Measurements from ENCODE around the gene OLFM1.
"Not testable (repeated sequence)": the region's sequence is repeated elsewhere in the genome, so short reads cannot be mapped to it uniquely, and the experiment has no call there.

The OLFM1 gene

DNA sequence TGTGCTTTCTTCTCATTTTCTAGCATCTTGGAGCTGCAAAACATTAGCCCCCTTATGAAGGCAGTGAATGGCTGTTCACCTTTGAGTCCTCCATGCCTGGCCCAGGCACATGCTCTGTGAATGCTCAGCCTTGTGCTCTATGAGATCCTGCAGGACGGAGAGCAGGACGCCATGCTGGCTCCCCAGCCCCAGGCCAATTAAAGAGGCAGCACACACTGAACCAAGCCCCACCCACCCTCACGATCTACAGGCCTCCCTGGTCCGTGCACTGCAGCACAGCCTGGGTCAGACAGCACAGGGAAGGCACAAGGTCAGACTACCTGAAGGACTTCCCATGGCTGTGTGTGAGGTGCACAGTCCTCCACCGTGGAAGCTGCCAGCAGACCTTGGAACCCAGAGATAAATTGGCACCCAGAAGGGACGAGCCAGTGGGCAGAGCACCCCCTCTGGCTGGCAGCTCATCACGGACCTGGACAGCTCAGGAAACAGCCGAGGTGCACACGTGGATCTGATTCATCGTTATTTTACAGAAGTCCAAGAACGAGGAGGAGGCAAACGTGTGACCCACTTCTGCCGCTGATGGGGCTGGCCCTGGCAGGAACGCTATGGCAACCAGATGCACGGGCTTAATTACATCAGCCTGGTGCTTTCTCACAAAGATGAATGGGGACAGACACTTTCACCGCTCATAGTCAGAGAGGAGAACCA lies 59.5 kb downstream of the OLFM1 start:
- Histone ChIP-seq H3K4me3 (ENCODE audit: low read length in 2 of 2) (no peak overlapping the region), H3K27me3 (ENCODE audit: control insufficient read depth in 1 of 2, insufficient read depth in 2 of 2, low read length in 2 of 2) (peaks cover 5 to 24% of the 10 kb centered on the region in 2 donors)

DNA sequence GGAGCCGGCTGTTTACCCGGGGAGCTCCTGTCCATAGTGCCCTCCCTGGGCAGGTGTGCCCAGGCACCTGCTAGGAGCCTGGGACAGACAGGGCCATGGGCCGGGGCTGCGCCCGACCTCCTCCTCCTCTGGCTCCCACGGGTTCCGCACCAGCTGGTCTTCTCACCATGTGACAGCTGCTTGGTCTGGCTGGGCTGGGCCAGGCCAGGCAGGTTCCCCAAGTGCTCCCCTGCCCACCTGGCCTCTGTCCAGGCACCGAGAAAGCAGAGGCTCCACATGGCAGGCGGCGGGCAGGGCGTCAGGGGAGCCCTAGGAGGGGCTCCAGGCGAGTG lies 60.0 kb downstream of the OLFM1 start:
- Histone ChIP-seq H3K27ac (ENCODE audit: low read length) (no peak overlapping the region), H3K9ac (ENCODE audit: low read length in 2 of 2) (no peak overlapping the region), H3K27me3 (ENCODE audit: control insufficient read depth in 1 of 2, insufficient read depth in 2 of 2, low read length in 2 of 2) (peaks cover 9 to 23% of the 10 kb centered on the region in 2 donors), H3K4me3 (ENCODE audit: low read length in 2 of 2) (no peak overlapping the region), H3K9me3 (ENCODE audit: control insufficient read depth in 2 of 2, low read length in 2 of 2) (peaks cover 0 to 3% of the 10 kb centered on the region in 2 donors), H3K4me1 (ENCODE audit: control insufficient read depth, insufficient read depth, low read length) (no peaks in the 10 kb centered on the region), H3K36me3 (ENCODE audit: control insufficient read depth in 2 of 2, insufficient read depth in 2 of 2, low read length in 2 of 2) (no peaks in the 10 kb centered on the region)

More for the DNA sequence above, 59.5 kb downstream of the OLFM1 start:
- H3K36me3 ChIP-seq (ENCODE audit: control insufficient read depth in 2 of 2, insufficient read depth in 2 of 2, low read length in 2 of 2) = no peaks in the 10 kb centered on the region
- no peak overlapping the region for H3K27ac ChIP-seq (ENCODE audit: low read length)
- no peaks in the 10 kb centered on the region for H3K4me1 ChIP-seq (ENCODE audit: control insufficient read depth, insufficient read depth, low read length)
- no peak overlapping the region for H3K9ac ChIP-seq (ENCODE audit: low read length in 2 of 2)
- H3K9me3 ChIP-seq (ENCODE audit: control insufficient read depth in 2 of 2, low read length in 2 of 2) = peaks cover 0 to 3% of the 10 kb centered on the region in 2 donors

DNA sequence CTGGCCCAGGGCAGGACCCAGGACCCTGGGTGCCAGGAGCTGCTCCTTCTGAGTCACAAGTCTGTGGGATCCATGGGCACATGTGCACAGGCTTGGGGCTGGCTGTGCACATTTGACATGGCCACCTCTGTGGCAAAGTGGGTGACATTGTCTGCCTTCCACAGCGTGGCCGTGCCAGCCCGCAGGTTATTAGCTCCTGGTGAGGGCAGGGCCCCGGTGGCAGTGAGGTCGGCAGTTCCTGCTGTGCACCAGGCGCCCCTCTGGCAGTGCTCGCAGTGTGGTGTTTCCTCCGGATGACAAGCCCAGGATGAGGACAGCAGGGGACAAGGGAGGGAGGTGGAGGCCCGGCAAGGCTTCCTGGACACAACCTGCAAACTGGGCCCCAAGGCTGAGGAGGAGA lies 60.5 kb downstream of the OLFM1 start:
- Histone ChIP-seq H3K9ac (ENCODE audit: low read length in 2 of 2) (no peak overlapping the region), H3K27ac (ENCODE audit: low read length) (no peak overlapping the region), H3K4me3 (ENCODE audit: low read length in 2 of 2) (no peak overlapping the region), H3K27me3 (ENCODE audit: control insufficient read depth in 1 of 2, insufficient read depth in 2 of 2, low read length in 2 of 2) (peaks cover 10 to 26% of the 10 kb centered on the region in 2 donors), H3K36me3 (ENCODE audit: control insufficient read depth in 2 of 2, insufficient read depth in 2 of 2, low read length in 2 of 2) (no peaks in the 10 kb centered on the region), H3K4me1 (ENCODE audit: control insufficient read depth, insufficient read depth, low read length) (no peaks in the 10 kb centered on the region), H3K9me3 (ENCODE audit: control insufficient read depth in 2 of 2, low read length in 2 of 2) (peaks cover 0 to 3% of the 10 kb centered on the region in 2 donors)

DNA sequence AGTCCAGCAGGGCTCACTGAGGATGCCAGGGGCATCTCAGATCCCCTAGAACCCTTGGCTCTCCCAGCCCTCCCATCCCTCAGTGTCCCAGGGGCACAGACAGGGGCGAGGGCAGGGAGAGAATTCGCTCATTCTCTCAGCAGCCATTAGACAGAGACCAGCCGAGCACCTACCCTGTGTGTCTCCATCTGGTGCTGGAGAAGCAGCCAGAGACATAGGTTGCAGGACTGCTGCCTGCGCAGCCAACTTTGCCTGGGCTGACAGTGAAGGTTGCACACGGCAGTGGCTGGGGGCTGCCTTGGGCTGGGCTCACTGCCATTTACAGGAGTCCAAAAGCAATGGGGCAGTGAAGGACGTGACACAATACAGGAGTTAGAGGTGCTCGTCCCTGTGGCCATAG lies 60.9 kb downstream of the OLFM1 start:
- H3K36me3 ChIP-seq (ENCODE audit: control insufficient read depth in 2 of 2, insufficient read depth in 2 of 2, low read length in 2 of 2) = no peaks in the 10 kb centered on the region
- no peak overlapping the region for H3K4me3 ChIP-seq (ENCODE audit: low read length in 2 of 2)
- H3K27me3 ChIP-seq (ENCODE audit: control insufficient read depth in 1 of 2, insufficient read depth in 2 of 2, low read length in 2 of 2) = peaks cover 12 to 22% of the 10 kb centered on the region in 2 donors
- H3K4me1 ChIP-seq (ENCODE audit: control insufficient read depth, insufficient read depth, low read length) = no peaks in the 10 kb centered on the region
- H3K9me3 ChIP-seq (ENCODE audit: control insufficient read depth in 2 of 2, low read length in 2 of 2) = peaks cover 0 to 3% of the 10 kb centered on the region in 2 donors
- no peak overlapping the region for H3K9ac ChIP-seq (ENCODE audit: low read length in 2 of 2)
- H3K27ac ChIP-seq (ENCODE audit: low read length) = no peak overlapping the region

GRCh38 chr9:135149901-135150300 lies 62.4 kb downstream of the OLFM1 start:
- peaks cover 16 to 28% of the 10 kb centered on the region in 2 donors for H3K27me3 ChIP-seq (ENCODE audit: control insufficient read depth in 1 of 2, insufficient read depth in 2 of 2, low read length in 2 of 2)

DNA sequence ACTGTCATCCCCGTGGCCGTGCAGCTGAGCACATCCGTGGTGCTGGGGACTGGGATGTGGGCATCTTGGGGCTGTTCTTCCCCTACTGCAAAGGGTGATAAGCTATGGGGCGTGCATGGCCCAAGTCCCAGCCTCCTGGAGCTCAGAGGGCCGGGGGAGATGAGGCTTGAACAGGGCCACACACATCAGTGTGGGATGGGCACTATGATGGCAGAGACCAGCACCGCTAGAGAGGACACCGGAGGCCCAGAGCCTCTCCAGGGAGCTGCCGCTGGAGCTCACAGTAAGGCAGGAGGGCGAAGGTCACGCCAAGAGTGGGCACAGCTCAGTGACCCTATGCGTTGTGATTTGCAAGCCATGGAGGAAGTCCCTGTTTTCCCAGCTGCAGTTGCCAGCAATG lies 63.5 kb downstream of the OLFM1 start:
- no peaks in the 10 kb centered on the region for H3K36me3 ChIP-seq (ENCODE audit: control insufficient read depth in 2 of 2, insufficient read depth in 2 of 2, low read length in 2 of 2)
- H3K27ac ChIP-seq (ENCODE audit: low read length) = no peak overlapping the region
- peaks cover 0 to 3% of the 10 kb centered on the region in 2 donors for H3K9me3 ChIP-seq (ENCODE audit: control insufficient read depth in 2 of 2, low read length in 2 of 2)
- H3K4me1 ChIP-seq (ENCODE audit: control insufficient read depth, insufficient read depth, low read length) = no peaks in the 10 kb centered on the region
- H3K4me3 ChIP-seq (ENCODE audit: low read length in 2 of 2) = no peak overlapping the region
- H3K9ac ChIP-seq (ENCODE audit: low read length in 2 of 2) = no peak overlapping the region
- peaks cover 16 to 26% of the 10 kb centered on the region in 2 donors for H3K27me3 ChIP-seq (ENCODE audit: control insufficient read depth in 1 of 2, insufficient read depth in 2 of 2, low read length in 2 of 2)

More at GRCh38 chr9:135149901-135150300, 62.4 kb downstream of the OLFM1 start:
- H3K9ac ChIP-seq (ENCODE audit: low read length in 2 of 2); H3K36me3 ChIP-seq (ENCODE audit: control insufficient read depth in 2 of 2, insufficient read depth in 2 of 2, low read length in 2 of 2); H3K4me1 ChIP-seq (ENCODE audit: control insufficient read depth, insufficient read depth, low read length); H3K9me3 ChIP-seq (ENCODE audit: control insufficient read depth in 2 of 2, low read length in 2 of 2); H3K4me3 ChIP-seq (ENCODE audit: low read length in 2 of 2); H3K27ac ChIP-seq (ENCODE audit: low read length): not testable (repeated sequence)

DNA sequence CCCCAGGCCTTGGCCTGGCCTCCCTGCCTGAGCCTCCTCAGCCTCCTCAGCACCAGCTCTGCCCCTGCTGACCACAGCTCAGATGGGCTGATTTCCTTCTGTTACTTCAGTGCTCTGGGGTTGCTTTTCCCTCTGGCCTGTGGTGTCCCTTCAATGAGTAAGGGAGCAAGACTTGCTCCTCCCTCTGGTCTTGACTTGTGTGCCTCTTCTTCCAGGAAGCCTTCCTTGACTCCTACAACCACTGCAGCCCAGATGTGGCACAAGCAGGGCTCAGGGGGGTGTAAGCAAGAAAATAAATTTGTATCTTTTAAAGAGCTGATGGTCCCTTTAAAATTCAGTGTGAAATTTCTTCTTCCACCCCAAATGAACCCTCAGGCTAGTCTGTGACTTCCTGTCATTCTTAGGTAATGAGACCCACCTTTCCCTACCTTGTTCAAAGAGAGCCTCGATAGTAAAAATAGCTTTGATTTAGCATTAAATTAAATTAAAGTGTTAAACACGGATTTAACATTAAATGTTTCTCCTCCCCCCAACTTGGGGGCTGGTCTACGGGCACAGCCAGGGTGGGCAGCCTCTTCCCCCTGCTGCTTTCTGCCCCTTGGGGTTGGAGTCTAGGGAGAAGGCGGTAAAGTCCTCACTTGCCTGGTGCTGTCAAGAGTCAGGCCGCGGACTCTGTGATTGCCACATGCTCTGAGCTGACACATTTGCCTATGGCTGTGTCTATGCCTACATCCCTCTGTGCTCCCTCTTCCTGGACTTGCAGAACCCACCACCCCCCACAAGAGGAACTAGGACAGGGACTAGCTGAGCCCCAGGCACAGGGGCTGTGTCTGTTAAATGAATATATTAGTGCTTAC lies 64.5 kb downstream of the OLFM1 start:
- Histone ChIP-seq H3K4me1 (ENCODE audit: control insufficient read depth, insufficient read depth, low read length) (no peaks in the 10 kb centered on the region), H3K4me3 (ENCODE audit: low read length in 2 of 2) (no peak overlapping the region), H3K9ac (ENCODE audit: low read length in 2 of 2) (no peak overlapping the region), H3K36me3 (ENCODE audit: control insufficient read depth in 2 of 2, insufficient read depth in 2 of 2, low read length in 2 of 2) (no peaks in the 10 kb centered on the region), H3K27ac (ENCODE audit: low read length) (no peak overlapping the region), H3K9me3 (ENCODE audit: control insufficient read depth in 2 of 2, low read length in 2 of 2) (peaks cover 0 to 3% of the 10 kb centered on the region in 2 donors), H3K27me3 (ENCODE audit: control insufficient read depth in 1 of 2, insufficient read depth in 2 of 2, low read length in 2 of 2) (peaks cover 16 to 23% of the 10 kb centered on the region in 2 donors)

GRCh38 chr9:135152614-135153334 lies 65.3 kb downstream of the OLFM1 start:
- Histone ChIP-seq H3K27ac (ENCODE audit: low read length) (no peak overlapping the region), H3K27me3 (ENCODE audit: control insufficient read depth in 1 of 2, insufficient read depth in 2 of 2, low read length in 2 of 2) (peaks cover 16 to 21% of the 10 kb centered on the region in 2 donors), H3K4me1 (ENCODE audit: control insufficient read depth, insufficient read depth, low read length) (no peaks in the 10 kb centered on the region), H3K9me3 (ENCODE audit: control insufficient read depth in 2 of 2, low read length in 2 of 2) (peaks cover 0 to 3% of the 10 kb centered on the region in 2 donors), H3K36me3 (ENCODE audit: control insufficient read depth in 2 of 2, insufficient read depth in 2 of 2, low read length in 2 of 2) (no peaks in the 10 kb centered on the region), H3K9ac (ENCODE audit: low read length in 2 of 2) (no peak overlapping the region), H3K4me3 (ENCODE audit: low read length in 2 of 2) (no peak overlapping the region)

DNA sequence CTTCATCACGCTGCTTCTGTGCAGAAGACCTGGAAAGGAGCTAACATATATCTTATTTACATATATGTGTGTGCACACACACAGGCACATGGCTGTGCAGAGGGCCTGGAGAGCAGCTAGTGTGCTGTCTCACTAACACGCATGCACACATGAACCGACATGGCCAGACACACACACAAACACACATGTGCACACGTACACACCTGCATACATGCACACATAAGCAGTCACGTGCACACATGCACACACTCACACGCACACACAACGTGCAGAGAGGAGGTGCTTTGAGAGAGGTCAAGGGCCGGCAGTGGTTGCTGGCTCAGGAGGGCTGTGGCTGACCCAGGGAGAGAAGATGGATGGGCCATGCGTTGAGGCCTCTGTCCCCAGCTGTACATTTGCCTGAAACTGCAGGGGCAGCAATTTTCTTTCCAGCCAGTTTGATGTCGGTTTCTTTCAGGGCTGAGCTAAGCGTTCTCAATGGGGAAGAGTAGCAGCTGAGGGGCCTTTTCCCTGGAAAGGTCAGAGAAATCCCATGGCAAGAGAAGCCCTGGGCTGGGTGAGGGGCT lies 66.7 kb downstream of the OLFM1 start:
- H3K27me3 ChIP-seq (ENCODE audit: control insufficient read depth in 1 of 2, insufficient read depth in 2 of 2, low read length in 2 of 2) = peaks cover 23 to 28% of the 10 kb centered on the region in 2 donors

GRCh38 chr9:135155396-135155795 lies 67.9 kb downstream of the OLFM1 start:
- H3K27ac ChIP-seq (ENCODE audit: low read length) = no peak overlapping the region
- peaks cover 24 to 37% of the 10 kb centered on the region in 2 donors for H3K27me3 ChIP-seq (ENCODE audit: control insufficient read depth in 1 of 2, insufficient read depth in 2 of 2, low read length in 2 of 2)
- H3K4me3 ChIP-seq (ENCODE audit: low read length in 2 of 2) = no peak overlapping the region
- no peaks in the 10 kb centered on the region for H3K4me1 ChIP-seq (ENCODE audit: control insufficient read depth, insufficient read depth, low read length)
- H3K36me3 ChIP-seq (ENCODE audit: control insufficient read depth in 2 of 2, insufficient read depth in 2 of 2, low read length in 2 of 2) = no peaks in the 10 kb centered on the region
- no peak overlapping the region for H3K9ac ChIP-seq (ENCODE audit: low read length in 2 of 2)
- H3K9me3 ChIP-seq (ENCODE audit: control insufficient read depth in 2 of 2, low read length in 2 of 2) = peaks cover 0 to 3% of the 10 kb centered on the region in 2 donors

More for the DNA sequence above, 66.7 kb downstream of the OLFM1 start:
- Histone ChIP-seq H3K36me3 (ENCODE audit: control insufficient read depth in 2 of 2, insufficient read depth in 2 of 2, low read length in 2 of 2) (no peaks in the 10 kb centered on the region), H3K9me3 (ENCODE audit: control insufficient read depth in 2 of 2, low read length in 2 of 2) (peaks cover 0 to 3% of the 10 kb centered on the region in 2 donors), H3K9ac (ENCODE audit: low read length in 2 of 2) (no peak overlapping the region), H3K4me3 (ENCODE audit: low read length in 2 of 2) (no peak overlapping the region), H3K4me1 (ENCODE audit: control insufficient read depth, insufficient read depth, low read length) (no peaks in the 10 kb centered on the region), H3K27ac (ENCODE audit: low read length) (no peak overlapping the region)
